GM11168 (cell line): ENCODE data around the gene FAM25A.
"Not testable (repeated sequence)": the region's sequence is repeated elsewhere in the genome, so short reads cannot be mapped to it uniquely, and the experiment has no call there.

ENCODE experiments used
- in situ Hi-C: fragments of 300-500 bp; cut with MboI; formaldehyde crosslinking; loops from one replicate; pipeline ENCODE4 v1.12.0; 2022; ENCODE audit warnings: low sequenced_read_pairs; ENCODE audit not compliant: unreplicated experiment

The FAM25A gene

GRCh38 chr10:87009134-87009696 is 10.9 kb upstream of the FAM25A start:
- in situ Hi-C loops, result not testable (repeated sequence)

GRCh38 chr10:87013528-87013927 is 6.6 kb upstream of the FAM25A start:
- in situ Hi-C loops, result not testable (repeated sequence)

GRCh38 chr10:87014986-87015716 is 4.9 kb upstream of the FAM25A start:
- in situ Hi-C loops, result not testable (repeated sequence)

- in situ Hi-C loops, result not testable (repeated sequence)
Observed at GRCh38 chr10:87018127-87018526, 2.0 kb upstream of the FAM25A start.

GRCh38 chr10:87019066-87019465 is 1.0 kb upstream of the FAM25A start:
- in situ Hi-C loops, result not testable (repeated sequence)

DNA sequence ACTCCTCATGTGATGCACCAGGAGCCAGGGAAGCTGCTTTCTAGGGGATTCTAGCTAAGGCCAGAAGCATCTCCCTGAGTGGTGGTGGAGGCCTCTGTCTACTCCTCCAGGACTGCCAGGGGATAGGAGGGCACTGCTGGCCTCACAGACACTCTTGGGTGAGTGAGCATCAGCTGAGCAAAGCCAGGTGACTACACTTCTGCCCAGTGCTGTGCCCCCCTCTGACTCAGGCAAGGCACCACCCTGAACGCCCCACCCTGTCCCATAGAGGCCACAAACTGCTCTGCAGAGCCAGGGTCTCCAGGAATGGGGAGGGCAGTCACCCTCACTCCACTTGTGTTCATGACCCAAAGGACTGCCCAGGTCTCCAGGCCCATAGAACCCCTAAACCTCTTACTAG is 590 bp upstream of the FAM25A start:
- in situ Hi-C loops, result not testable (repeated sequence)

- in situ Hi-C loops, result not testable (repeated sequence)
Observed at GRCh38 chr10:87025285-87025958, 5.3 kb downstream of the FAM25A start.

GRCh38 chr10:87026747-87027508 is 6.8 kb downstream of the FAM25A start:
- in situ Hi-C loops, result not testable (repeated sequence)

DNA sequence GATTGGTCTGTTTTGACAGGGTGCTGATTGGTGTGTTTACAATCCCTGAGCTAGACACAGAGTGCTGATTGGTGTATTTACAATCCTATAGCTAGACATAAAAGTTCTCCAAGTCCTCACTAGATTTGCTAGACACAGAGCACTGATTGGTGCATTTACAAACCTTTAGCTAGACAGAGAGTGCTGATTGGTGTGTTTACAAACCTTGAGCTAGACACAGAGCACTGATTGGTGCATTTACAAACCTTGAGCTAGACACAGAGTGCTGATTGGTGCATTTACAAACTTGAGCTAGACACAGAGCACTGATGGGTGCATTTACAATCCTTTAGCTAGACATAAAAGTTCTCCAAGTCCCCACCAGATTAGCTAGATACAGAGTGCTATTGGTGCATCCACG is 10.3 kb downstream of the FAM25A start:
- in situ Hi-C loops, result not testable (repeated sequence)

DNA sequence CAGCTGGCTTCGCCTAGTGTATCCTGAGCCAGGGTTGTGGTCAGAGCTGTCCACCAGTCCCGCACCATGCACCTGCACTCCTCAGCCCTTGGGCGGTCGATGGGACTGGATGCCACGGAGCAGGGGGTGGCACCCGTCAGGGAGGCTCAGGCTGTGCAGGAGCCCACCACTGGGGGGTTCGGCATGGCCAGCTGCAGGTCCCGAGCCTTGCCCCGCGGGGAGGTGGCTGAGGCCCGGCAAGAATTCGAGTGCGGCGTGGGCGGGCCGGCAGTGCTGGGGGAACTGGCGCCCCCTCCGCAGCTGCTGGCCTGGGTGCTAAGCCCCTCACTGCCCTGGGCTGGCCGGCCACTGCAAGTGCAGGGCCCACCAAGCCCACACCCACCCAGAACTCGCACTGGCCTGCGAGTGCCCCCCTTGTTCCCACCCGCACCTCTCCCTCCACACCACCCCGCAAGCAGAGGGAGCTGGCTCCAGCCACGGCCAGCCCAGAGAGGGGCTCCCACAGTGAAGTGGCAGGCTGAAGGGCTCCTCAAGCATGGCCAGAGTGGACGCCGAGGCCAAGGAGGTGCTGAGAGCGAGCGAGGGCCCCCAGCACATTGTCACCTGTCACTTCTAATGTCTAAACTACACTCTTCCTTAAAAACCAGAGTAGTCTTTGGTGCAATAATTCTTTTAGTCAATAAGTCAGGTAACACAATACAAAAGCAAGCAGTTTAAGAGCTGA is 11.0 kb downstream of the FAM25A start:
- in situ Hi-C loops, result no loop called here

DNA sequence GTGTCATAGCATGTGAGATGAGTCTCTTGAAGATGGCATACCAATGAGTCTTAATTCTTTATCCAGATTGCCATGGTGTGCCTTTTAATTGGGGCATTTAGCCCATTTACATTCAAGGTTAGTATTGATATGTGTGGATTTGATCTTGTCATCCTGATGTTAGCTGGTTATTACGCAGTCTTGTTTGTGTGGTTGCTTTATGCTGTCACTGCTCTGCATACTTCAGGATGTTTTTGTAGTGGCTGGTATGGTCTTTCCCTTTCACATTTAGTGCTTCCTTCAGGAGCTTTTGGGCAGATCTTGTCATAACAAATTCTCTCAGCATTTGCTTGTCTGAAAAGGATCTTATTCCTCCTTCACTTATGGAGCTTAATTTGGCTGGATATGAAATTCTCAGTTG is 16.5 kb downstream of the FAM25A start:
- in situ Hi-C loops, result no loop called here

DNA sequence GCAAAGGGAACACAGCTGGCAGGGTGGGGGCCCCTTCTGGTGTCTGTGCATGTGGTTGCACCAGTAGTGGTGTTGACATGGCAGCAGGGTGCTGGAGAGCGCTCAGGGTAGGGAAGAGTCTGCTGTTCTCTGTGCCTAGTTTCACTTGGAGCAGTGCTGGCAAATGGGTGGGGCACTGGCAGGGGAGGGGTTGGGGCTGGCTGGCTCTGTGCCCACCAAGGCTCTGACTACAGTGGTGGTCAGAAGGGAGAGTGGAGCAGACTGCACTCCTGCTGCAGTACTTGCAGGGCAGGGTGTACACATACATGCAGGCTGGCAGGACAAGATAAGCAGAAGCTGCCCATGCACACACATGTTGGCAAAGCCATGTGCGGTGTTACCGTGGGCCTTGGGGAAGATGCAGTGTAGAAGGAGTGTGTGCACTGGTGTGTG is 18.2 kb downstream of the FAM25A start:
- in situ Hi-C loops, result no loop called here

DNA sequence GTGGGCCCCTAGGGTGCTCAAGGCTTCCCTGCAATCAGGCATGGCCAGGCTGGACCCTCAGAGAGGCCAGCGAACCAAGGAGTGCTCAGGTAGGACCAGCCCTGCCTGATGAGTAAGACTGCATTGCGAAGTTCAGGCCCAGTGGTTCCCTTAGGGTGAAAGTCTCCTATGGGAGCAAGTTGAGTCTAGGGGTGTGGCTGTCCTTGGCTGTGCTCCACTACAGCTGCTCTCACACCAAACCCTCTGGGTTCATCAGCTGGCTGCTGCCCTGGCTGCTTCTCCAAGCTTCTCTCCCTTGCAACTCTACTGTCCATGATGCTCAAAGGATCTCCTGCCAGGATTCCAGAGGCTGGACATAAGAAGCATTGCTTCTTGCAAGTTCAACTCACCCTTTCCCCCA is 18.7 kb downstream of the FAM25A start:
- in situ Hi-C loops, result no loop called here

- in situ Hi-C loops, result not testable (repeated sequence)
Observed at GRCh38 chr10:87043579-87043978, 23.5 kb downstream of the FAM25A start.

DNA sequence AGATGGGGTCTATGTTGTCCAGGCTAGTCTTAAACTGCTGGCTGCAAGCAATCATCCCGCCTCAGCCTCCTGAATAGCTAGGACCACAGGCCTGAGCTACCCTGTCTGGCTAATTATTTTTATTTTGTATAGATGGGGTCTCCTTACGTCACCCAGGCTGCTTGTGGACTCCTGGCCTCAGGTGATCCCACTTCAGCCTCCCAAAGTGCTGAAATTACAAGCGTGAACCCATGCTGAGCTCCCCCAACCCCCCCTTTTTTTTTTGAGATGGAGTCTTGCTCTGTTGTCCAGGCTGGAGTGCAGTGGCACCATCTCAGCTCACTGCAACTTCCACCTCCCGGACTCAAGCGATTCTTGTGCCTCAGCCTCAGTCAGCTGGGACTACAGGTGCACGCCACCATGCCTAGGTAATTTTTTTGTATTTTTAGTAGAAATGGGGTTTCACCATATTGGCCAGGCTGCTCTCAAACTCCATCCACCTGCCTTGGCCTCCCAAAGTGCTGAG is 25.4 kb downstream of the FAM25A start:
- in situ Hi-C loops, result no loop called here

DNA sequence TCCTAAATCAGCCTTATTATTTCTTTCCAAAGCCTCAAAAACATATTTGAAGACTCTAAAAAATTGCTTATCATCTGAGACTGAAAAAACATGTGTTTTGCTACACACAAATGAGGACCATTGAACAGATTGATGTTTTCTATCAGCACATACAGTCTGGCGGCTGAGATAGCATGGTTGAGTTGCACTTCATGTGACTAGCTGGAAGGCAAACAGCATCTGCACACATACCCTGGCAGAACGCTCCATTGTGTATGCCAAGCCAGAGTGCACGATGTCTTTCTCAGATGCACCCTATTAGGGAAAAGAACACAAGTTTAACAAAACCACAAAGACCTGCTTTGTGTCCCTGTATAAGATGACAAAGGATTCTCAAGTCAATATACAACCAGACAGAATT is 33.0 kb downstream of the FAM25A start:
- in situ Hi-C loops, result no loop called here

GRCh38 chr10:87053577-87054181 is 33.6 kb downstream of the FAM25A start:
- in situ Hi-C loops, result no loop called here

GRCh38 chr10:87054373-87055295 is 34.5 kb downstream of the FAM25A start:
- in situ Hi-C loops, result no loop called here
